DMS79 treated with DMSO at 0.1 percent for 48 hours (cell line): Measurements from ENCODE around the gene DCTD.

ENCODE experiments used
- DNase-seq: peaks from one replicate; lab custom pipeline; 2025; lab: John Stamatoyannopoulos, UW

DCTD gene

GRCh38 chr4:182872886-182873285, 44.3 kb downstream of the DCTD start:
- DNase-seq, result no peak

DNA sequence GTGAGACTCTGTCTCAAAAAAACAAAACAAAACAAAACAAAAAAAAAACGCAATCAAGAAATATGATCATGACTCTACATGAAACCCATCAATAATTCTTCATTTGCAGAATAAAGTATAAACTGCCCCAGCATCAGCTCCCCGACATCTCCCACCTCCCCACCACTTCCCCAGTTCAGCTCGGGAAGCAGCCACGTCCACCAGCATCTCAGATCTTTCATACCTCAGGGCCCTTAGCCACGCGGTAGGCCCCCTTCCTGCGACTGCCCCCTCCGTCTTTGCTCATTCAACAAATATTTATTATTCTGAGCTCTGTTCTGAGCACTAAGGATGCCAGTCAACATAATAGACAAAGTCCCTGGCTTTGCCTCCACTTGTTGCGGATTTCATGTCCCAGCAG, 45.6 kb downstream of the DCTD start:
- DNase-seq, result no peak

GRCh38 chr4:182869697-182870096, 47.5 kb downstream of the DCTD start:
- DNase-seq, result no peak

DNA sequence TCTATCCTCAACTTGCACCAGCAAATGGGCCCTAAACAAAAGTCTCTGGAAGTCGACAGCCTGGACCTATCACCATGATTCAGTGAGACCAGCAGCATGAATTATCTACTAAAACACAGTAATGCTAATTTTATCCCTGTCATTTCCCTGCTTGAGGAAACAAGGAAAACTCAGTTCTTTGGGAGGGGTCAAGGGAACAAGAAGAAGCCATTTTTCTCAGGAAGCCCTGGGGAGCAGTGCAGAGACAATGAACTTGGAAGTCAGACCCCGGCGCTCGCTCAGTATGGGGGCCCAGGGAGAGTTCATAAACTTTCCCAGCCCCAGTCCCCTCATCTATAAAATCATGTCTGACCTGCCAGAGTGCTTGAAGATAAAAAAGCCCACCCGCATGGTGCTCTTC, 50.4 kb downstream of the DCTD start:
- no peak for DNase-seq

DNA sequence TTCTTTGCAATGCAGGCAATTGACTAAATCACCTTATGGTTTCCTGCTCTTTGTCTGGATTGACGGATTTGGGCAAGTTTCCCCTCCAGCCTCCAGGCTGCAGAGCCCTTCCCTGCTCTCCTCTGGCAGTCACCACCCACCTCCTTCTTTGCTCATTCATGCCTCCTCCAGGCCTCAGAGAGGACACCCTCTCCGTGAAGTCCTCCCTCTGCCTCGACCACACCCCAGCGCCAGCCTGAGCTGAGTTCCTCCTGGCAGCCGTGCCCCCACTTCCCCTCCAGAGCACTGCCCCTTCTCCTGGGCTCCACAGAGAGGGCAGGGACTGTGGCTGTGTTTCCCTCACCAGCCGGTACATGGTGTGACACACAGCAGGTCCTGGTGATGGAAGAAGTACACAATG, 53.7 kb downstream of the DCTD start:
- DNase-seq, result no peak

DNA sequence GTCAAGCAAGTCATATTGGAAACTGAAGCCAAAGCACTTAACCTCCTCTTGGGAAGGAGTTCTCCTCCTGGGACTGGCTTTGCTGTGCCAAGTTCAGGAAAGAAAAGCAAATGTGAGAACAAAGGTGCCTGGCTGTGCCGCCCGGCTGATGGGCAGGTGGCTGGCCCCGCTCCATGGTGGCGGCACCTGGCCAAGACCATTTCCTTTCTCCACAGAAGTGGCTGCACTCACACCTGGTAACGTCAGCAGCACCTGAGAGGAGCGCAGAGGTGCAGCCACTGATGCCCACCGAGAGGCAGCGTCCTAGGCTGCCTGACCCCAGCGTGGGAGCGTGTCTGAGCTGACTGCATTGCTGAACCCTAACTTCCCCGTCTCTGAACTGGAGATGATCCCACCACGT, 54.3 kb downstream of the DCTD start:
- peak; percentile 68 for DNase-seq

- peak; percentile 75 for DNase-seq
Observed at GRCh38 chr4:182862141-182862875, 54.9 kb downstream of the DCTD start.

GRCh38 chr4:182861346-182861745, 55.8 kb downstream of the DCTD start:
- DNase-seq, result no peak

DNA sequence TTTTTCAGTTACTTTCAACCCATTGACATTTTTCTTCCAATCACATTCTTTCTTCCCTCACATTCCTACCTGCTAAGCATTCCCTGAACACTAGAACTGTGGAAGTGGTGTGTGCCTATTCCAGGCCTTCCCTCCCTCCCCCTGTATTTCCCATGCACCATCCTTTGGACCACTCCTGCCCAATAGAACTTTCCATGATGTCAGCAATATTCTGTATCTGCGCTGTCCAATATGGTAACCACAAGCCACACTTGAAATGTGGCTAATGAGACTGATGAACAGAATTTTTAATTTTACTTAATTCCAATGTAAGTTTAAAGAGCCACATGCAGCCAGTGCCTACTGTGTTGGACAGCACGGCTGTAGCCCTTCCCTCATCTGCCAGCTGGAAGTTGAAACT, 57.5 kb downstream of the DCTD start:
- DNase-seq, result no peak

- DNase-seq, result no peak
Observed at GRCh38 chr4:182858711-182859110, 58.5 kb downstream of the DCTD start.

GRCh38 chr4:182856862-182857261, 60.3 kb downstream of the DCTD start:
- DNase-seq, result no peak

GRCh38 chr4:182855877-182856276, 61.3 kb downstream of the DCTD start:
- DNase-seq, result no peak

DNA sequence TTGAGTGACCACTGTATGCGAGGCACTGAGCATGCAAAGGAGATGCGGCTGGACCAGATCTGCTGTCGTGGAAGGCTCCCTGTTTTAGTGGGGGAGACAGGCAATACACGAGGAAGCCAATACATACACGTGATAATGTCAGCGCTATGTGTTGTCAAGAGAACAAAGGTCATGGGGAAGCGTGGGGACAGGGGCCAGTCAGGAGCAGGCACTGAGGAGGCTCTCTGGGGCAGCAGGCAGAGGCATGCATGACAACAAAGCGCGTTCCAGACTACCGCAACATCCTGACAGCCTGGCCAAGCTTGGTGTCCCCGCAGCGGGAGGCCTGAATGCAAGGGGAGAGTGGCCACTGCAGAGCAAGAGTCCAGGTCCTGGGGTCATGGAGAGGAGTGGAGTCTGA, 61.9 kb downstream of the DCTD start:
- DNase-seq, result no peak

DNA sequence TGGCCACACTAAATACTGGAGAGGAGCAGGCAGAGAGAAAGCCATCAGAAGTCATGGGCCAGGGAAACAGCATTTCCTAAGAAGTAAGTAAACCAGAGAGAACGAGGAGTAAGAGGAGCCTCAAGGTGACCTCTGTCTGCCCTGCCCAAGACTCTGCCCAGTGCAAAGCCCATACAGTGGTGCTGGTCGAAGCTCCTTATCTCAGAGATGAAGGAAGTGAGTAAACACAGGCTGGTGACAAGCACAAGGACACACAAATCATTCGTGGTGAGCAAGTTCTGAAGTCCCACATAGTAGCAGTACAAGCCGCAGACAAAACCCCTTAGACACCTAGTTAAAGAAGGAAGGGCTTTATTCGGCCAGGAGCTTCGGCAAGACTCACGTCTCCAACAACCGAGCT, 62.7 kb downstream of the DCTD start:
- DNase-seq, result no peak

GRCh38 chr4:182853731-182854330, 63.4 kb downstream of the DCTD start:
- DNase-seq, result no peak

- no peak for DNase-seq
Observed at GRCh38 chr4:182848685-182849084, 68.5 kb downstream of the DCTD start.

GRCh38 chr4:182847576-182848450, 69.4 kb downstream of the DCTD start:
- DNase-seq, result no peak

DNA sequence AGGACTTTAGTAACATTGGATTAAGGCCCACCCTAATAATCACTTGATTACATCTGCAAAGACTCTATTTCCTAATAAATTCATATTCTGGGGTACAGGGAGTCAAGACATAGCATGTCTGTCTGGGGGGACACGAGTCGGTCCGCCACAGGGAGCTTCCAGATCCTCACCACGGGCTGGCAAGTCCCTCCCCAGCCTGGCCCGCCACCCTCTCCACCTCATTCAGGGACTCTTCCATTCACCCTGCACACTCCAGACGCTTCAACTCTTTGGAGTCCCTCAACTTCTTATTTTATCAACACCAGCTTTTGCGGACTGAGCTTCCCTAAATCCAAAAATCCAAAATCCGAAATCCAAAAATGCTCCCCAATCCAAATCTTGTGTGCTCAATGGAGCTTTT, 71.2 kb downstream of the DCTD start:
- DNase-seq, result no peak

GRCh38 chr4:182845618-182846017, 71.6 kb downstream of the DCTD start:
- DNase-seq, result no peak

DNA sequence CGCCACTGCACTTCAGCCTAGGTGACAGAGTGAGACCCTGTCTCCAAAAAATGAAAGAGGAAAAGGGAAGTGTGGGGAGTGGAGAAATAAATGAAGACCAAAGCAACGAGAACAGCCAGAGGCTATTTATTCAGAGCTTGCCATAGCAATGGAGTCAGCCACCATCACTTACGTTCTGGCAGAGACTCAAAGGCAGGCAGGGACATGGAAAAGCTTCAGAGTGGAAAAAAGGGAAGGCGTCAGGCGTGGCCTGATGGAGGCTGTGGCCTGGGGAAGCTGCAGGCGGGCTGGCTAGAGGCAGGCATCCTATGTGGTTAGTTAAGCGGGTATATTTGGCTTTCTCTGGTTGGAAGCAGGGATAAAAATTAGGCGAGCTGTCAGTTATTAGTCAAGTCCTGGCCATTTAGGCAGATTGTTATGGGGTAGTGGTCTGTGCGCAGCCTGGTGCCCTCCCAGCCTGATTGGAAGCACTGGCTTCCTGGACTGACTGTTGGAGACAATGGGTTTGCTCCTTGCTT, 73.3 kb downstream of the DCTD start:
- peak; percentile 43 for DNase-seq

- DNase-seq, result no peak
Observed at GRCh38 chr4:182842759-182843390, 74.3 kb downstream of the DCTD start.

DNA sequence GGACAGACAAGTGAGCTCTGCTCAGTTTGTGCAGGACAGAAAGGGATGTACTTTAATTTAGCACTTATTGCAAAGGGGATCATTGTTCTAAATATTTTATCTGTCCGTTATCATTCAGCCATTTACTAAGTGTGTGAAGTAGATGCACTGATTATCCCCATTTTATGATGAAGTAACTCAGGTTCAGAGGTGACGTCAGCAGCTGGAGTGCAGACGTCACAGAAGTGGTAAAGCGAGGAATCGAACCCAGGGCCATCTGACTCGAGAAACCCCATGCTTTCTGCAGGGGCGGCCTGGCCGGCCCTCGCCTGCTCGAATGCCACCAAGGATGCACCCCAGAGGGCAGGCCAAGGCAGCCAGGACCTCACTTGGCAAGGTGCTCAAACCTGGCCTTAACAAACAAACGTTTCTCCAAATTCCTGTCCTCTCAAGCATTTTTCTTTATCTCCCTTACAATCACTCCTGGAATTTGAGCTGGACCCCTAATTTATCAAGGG, 75.0 kb downstream of the DCTD start:
- DNase-seq, result no peak
